Measurements from ENCODE around the gene TGM1.
"Not testable (repeated sequence)": the region's sequence is repeated elsewhere in the genome, so short reads cannot be mapped to it uniquely, and the experiment has no call there.

TGM1 gene

DNA sequence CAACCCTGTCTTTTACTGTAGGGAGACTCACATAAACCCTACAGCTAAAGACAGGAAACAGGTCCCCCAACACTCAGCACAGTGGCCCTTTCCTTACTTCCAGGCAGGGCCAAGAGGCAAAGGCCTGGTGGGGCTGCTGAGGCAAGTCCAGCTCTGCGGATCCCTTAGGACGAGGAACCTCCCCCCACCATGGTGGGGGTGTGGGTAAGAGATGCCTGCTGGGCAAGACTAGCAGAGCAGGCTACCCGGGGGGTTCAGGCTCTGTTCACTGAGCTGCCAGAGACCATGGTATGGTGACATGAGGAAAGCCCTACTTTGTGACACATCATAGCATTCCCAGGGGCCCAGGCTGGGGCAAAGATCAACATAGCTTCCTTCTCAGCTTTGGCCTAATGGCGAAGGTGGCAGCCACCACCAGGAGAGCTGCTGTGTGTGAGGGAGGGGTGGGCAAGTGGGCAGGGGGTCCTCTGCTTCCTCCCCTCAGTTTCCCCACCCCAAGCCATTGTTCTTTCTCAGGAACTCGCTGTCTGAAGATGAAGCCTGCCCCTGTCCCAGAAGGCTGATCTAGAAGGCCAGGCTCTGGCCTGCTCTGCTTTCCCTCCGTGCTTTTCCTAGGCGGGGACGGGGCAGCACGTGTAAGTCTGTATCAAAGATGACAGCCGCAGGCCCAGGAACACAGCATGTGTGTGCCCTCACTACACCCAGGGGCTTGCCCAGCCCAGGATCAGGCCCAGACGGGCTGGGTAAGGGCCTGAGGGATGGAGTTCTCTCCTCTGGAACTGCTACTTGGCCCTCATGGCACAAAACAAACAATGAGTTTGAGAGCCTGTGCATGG lies 10.5 kb downstream of the TGM1 start:
- DNase-seq, result no peak

DNA sequence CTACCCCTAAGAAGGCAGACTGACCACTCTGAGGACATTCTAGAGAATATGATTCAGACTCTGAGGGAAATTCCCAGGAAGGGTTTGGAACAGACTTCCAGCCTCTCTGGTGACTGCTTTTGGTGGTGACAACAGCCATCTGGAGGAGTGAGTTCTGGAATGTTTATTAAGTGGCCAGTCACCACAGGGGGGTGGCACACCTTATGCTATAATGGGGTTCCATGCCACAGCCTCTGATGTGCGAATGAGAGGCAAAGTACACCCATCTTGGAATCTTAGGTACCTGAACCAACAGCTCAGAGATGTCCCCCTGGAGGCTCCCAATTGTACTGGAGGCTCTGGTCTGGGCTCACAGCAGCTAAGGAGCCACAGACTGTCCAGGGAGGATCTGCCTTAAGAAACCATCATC lies 11.1 kb downstream of the TGM1 start:
- no peak for DNase-seq

DNA sequence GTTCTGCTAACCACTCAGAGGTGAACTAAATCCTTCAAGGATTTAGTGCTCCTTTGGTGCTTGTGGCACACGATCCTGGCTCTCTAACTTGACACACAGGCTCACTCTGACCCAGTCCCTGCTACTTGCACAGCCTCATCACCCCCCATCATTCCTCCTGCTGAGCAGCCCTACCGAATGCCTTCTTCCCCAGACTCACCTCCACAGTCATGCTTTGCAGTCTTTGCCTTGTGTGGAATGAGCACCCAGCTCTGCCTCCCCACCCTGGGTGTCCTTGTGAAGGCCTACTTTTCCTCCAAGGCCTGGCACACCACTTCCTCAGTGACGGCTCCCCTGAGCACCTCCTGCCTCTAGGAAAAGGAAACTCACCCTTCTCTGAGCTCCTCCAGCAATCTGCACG lies 12.6 kb downstream of the TGM1 start:
- DNase-seq, result no peak

DNA sequence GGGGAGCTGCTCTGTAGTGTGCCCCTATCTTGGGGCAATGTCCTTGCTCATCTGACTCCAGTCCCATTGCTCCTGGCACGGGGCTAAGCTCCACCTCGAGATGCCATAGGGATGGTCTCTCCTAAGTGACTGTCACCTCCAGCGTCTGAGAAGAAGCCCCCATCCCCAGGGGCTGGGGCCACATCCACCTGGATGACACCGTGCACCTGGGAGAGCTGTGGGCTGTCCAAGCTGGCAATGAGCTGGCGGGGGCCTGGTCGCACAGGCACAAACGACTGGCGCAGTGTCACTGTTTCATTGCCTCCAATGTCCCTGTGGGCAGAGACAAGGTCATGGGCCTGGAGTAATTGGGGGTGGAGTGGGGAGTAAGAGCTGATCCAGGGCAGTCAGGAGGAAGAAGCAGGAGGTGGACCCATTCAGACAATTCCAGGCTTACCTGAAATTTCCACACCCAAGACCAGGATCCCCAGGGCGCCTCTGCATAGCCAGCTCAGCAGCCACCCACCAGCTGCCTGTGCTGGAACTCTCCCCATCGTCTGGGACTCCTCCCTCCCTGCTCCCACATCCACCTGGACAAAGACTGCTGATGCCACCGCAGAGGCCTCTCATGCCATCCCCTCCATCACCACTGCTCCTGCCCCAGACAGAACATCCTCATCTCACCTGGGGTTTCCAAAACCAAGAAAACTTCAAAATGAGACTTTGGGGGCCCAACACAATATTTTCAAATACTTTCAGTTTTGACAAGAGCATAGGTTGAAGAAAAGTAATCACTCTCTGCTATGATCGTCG lies 13.6 kb downstream of the TGM1 start:
- DNase-seq, result no peak

- DNase-seq, result no peak
Measured at GRCh38 chr14:24247422-24247821, 15.6 kb downstream of the TGM1 start.

DNA sequence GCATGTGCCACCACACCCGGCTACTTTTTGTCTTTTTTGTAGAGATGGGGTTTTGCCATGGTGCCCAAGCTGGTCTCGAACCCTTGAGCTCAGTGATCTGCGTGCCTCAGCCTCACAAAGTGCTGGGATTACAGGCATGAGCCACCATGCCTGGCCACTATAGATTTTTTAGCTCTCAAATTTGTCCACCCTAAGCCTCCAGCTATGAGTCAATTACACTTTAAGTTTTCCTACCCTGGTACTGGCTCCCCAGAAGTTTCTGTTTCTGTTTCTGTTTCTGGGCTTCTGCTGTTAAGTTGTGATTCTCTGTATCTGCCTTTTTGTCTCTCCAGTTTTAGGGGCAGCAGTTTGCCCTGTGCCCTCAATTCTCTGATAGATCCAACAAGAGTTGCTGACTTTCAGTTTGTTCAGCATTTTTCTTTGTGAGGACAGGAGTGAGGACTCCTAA lies 16.2 kb downstream of the TGM1 start:
- DNase-seq, result no peak

- DNase-seq, result not testable (repeated sequence)
Measured at GRCh38 chr14:24245350-24245749, 17.6 kb downstream of the TGM1 start.

GRCh38 chr14:24243336-24243836 lies 19.6 kb downstream of the TGM1 start:
- DNase-seq, result peak; percentile 72

- DNase-seq, result peak; percentile 95
Measured at GRCh38 chr14:24241829-24242443, 21.0 kb downstream of the TGM1 start.

DNA sequence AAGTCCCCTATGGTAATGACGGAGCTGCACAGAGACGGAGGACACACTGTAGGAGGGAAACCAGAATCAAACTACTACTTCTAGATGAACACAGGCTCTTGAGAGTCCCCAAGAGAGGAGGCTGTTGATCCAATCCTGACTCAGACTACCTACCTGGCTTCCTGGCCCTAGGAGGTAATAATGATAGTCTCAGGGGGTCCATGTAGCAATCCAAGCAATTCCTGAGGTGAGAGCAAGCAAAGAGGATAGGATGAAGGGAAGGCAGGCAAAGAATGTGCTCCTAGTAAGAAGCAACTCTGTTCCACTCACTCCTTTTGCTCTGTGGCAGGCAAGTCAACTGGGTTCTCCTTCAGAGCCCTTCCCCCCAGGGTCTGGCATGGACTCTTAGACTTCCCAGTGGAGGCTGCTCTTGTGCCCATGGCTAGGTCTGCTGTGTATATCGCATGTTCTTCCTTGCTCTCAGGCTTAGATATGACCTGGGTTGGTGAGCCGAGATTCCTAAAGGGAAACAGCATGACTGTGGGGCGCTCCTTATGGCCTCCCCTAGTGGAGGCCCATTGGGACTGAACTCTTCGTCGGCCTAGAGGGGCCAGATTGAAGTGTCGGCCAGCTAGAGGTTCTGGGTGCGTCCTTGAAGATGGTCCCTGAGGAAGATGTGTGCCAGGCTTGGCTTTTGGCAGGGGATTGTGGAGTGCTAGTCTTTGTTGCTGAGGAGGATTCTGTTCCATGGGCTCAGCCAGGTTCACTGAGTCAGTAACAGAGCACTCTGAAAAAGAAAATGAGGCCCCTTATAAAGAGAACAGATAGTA lies 22.7 kb downstream of the TGM1 start:
- DNase-seq, result no peak

GRCh38 chr14:24238527-24239037 lies 24.4 kb downstream of the TGM1 start:
- DNase-seq, result no peak

GRCh38 chr14:24238123-24238522 lies 24.9 kb downstream of the TGM1 start:
- no peak for DNase-seq

DNA sequence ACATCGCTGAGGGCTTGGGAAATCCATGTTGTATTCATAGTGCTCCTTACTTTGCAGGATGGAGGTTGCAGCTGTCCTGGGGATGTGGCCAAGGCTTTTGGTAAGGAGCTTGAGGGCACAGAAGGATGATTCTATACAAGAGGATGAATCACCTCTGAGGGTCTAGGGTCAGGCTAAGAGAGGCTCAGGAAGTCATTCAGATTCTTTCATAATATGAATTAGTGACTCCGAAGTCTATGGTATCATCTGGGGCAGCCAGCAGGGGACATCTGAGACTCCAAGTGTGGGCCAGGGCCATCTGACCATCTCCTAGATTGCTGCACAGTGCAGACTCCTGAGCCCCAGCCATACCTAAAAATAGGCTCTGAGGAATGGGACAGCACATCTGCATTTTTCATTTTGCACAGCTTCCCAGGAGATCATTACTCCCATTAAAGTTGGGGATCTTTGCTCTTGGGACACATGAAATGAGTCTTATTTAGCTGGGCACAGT lies 25.5 kb downstream of the TGM1 start:
- no peak for DNase-seq

- no peak for DNase-seq
Measured at GRCh38 chr14:24236689-24237462, 26.1 kb downstream of the TGM1 start.

GRCh38 chr14:24235804-24236688 lies 26.9 kb downstream of the TGM1 start:
- DNase-seq, result no peak

- no peak for DNase-seq
Measured at GRCh38 chr14:24234095-24235005, 28.6 kb downstream of the TGM1 start.

DNA sequence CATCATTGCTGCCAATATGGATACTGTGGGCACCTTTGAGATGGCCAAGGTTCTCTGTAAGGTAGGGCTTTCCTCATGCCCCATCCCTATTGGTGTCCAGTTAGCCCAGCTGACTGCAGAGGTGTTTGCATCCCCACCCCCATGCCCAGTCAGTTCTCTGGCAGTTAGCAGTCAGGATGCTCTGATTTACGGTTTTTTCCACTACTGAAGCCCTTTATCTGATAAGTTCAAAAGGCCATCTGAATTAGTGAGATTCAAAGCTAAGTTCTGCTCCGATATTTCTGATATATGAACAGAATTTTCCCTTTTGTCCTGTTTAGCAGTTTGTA lies 29.5 kb downstream of the TGM1 start:
- peak; percentile 29 for DNase-seq

DNA sequence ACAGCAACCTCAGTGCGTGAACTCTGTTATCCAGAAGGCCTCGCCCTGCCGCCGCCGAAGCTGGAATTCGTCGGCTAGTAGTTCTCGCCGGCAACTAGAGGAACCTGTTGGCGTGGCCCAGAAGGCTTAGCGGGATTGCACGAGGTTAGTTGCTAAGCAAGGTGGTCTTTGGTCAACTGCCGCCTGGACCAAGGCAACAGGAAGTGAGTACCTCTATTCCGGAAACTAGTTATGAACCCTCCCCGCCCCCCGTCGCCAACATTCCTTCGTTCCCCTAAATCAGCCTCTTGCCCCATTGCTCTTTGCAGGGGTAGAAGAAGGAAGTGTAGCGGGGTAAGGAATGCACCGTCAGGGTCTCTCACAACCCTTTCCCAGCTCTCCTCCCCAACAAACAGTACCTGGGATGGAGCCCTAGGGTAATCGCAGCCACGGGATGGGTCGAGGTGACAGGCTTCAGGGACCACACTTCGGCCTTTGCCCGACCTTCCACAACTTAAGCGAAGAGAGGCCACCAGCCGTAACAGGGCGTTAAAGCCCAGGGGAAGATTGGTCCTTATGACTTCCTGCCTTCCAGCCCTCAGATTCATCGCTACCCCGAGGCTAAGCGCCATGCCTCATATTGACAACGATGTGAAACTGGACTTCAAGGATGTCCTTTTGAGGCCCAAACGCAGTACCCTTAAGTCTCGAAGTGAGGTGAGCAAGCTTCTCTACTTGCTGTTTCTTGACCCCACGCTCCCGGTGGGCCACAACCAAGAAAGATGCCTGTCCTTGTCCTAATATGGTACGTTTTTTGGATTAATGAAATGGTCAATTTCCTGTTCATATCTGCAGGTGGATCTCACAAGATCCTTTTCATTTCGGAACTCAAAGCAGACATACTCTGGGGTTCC lies 30.1 kb downstream of the TGM1 start, which contains the start of gene GMPR2:
Gene GMPR2, plus strand, starts transcription at position 285 of the 893 bp plus-strand sequence. Its CDS starts 325 bp downstream, at position 610.
- no peak for DNase-seq

Data from DMS53 (cell line).